Neural cell (in vitro differentiated cells): ENCODE measurements around the gene PPM1H. TPM values are rescaled to one million over a fixed set of nuclear protein-coding genes. Genes with fewer than 3 reads are reported as not detected.

ENCODE experiments used
- H2AFZ ChIP-seq: fragments of 200-600, 300-800 bp; sonication (generic), shearing (Covaris generic); 2 replicates; pipeline ENCODE4 v1.6.0; 2014; ENCODE audit warnings: low read depth, mild to moderate bottlenecking, antibody characterized with exemption, low read length, moderate library complexity
- H3F3A ChIP-seq: fragments of 200-600 bp; shearing (Covaris generic); 2 replicates; pipeline ENCODE4 v1.6.1; 2016; ENCODE audit warnings: mild to moderate bottlenecking, moderate library complexity, mixed read lengths, antibody characterized with exemption, low read length; ENCODE audit not compliant: insufficient read depth, poor library complexity, severe bottlenecking
- H3K27ac ChIP-seq: fragments of 200-600, 300-800 bp; sonication (generic), shearing (Covaris generic); 2 replicates; pipeline ENCODE4 v1.5.1; 2014; ENCODE audit warnings: mild to moderate bottlenecking, low read length, moderate library complexity
- H3K27me3 ChIP-seq: fragments of 300-800, 200-600 bp; sonication (generic), shearing (Covaris generic); 2 replicates; pipeline ENCODE4 v1.6.0; 2014; ENCODE audit warnings: mild to moderate bottlenecking, low read depth, low read length, moderate library complexity; ENCODE audit not compliant: insufficient read depth
- H3K36me3 ChIP-seq: fragments of 300-800, 200-600 bp; sonication (generic), shearing (Covaris generic); 2 replicates; pipeline ENCODE4 v1.5.1; 2014; ENCODE audit warnings: mild to moderate bottlenecking, antibody characterized with exemption, low read length, moderate library complexity; ENCODE audit not compliant: insufficient read depth
- H3K4me2 ChIP-seq: fragments of 300-800, 200-600 bp; sonication (generic), shearing (Covaris generic); 2 replicates; pipeline ENCODE4 v1.6.0; 2014; ENCODE audit warnings: mild to moderate bottlenecking, low read length
- H3K4me3 ChIP-seq: fragments of 300-800, 200-600 bp; sonication (generic), shearing (Covaris generic); 2 replicates; pipeline ENCODE4 v1.5.1; 2014; ENCODE audit warnings: mild to moderate bottlenecking, low read length, moderate library complexity
- H3K79me2 ChIP-seq: fragments of 200-600 bp; shearing (Covaris generic); replicated peaks from 2 replicates; pipeline ENCODE4 v1.6.0; 2014; ENCODE audit warnings: mild to moderate bottlenecking, low read length, moderate library complexity; ENCODE audit not compliant: insufficient read depth
- H3K9ac ChIP-seq: fragments of 300-800, 200-600 bp; sonication (generic), shearing (Covaris generic); 2 replicates; pipeline ENCODE4 v1.6.1; 2016; ENCODE audit warnings: mild to moderate bottlenecking, low read length, mixed read lengths
- H3K9me2 ChIP-seq: fragments of 200-600 bp; shearing (Covaris generic); 2 replicates; pipeline ENCODE4 v1.6.1; 2016; ENCODE audit warnings: mild to moderate bottlenecking, low read length, mixed read lengths; ENCODE audit not compliant: insufficient read depth
- H3K9me3 ChIP-seq: fragments of 200-600, 300-800 bp; sonication (generic), shearing (Covaris generic); 2 replicates; pipeline ENCODE4 v1.6.1; 2016; ENCODE audit warnings: mild to moderate bottlenecking, mixed run types, low read length, moderate library complexity, mixed read lengths
- H4K20me1 ChIP-seq: fragments of 200-600 bp; shearing (Covaris generic); 2 replicates; pipeline ENCODE4 v1.6.1; 2016; ENCODE audit warnings: mild to moderate bottlenecking, mixed run types; ENCODE audit not compliant: insufficient read depth
- EP300 ChIP-seq: fragments of 450-650 bp; conservative IDR thresholded peaks from 2 replicates; pipeline ENCODE4 v1.6.1; 2014; ENCODE audit warnings: antibody characterized with exemption, mild to moderate bottlenecking, moderate library complexity; ENCODE audit not compliant: poor library complexity, severe bottlenecking
- EZH2 ChIP-seq: fragments of 200-600, 300-800 bp; shearing (Covaris generic), sonication (generic); IDR thresholded peaks from 2 replicates; pipeline ENCODE4 v1.6.1; 2014; ENCODE audit warnings: antibody characterized with exemption, low read length, borderline replicate concordance, mild to moderate bottlenecking; ENCODE audit not compliant: insufficient read depth, poor library complexity, severe bottlenecking
- MXI1 ChIP-seq: fragments of 450-650 bp; conservative IDR thresholded peaks from 2 replicates; pipeline ENCODE4 v1.6.1; 2014; ENCODE audit warnings: antibody characterized with exemption, mild to moderate bottlenecking; ENCODE audit not compliant: poor library complexity, severe bottlenecking
- POLR2AphosphoS5 ChIP-seq: IDR thresholded peaks from 2 replicates; pipeline ENCODE4 v1.6.1; 2012
- RAD21 ChIP-seq: fragments of 450-650 bp; conservative IDR thresholded peaks from 2 replicates; pipeline ENCODE4 v1.6.1; 2014; ENCODE audit warnings: antibody characterized with exemption, mild to moderate bottlenecking, moderate library complexity
- REST ChIP-seq: IDR thresholded peaks from 2 replicates; pipeline ENCODE4 v1.6.1; 2012; ENCODE audit warnings: borderline replicate concordance
- SMC3 ChIP-seq: fragments of 450-650 bp; conservative IDR thresholded peaks from 2 replicates; pipeline ENCODE4 v1.6.1; 2014; ENCODE audit warnings: antibody characterized with exemption, mild to moderate bottlenecking, moderate library complexity; ENCODE audit not compliant: poor library complexity
- TAF1 ChIP-seq: IDR thresholded peaks from 2 replicates; pipeline ENCODE4 v1.6.1; 2012; ENCODE audit warnings: low read depth
- polyA plus RNA-seq: library from polyadenylated mRNA; depleted of rRNA; stranded (reverse); fragments of >200 nt; gene quantifications from 2 replicates; pipeline ENCODE4 v1.2.3, GENCODE V29; 2014
- TF ChIP-seq, protein P1 (sequence below): fragments of 450-650 bp; IDR thresholded peaks from 2 replicates; pipeline ENCODE4 v1.5.1; 2014; ENCODE audit warnings: antibody characterized with exemption, mild to moderate bottlenecking, moderate library complexity; ENCODE audit not compliant: poor library complexity, severe bottlenecking

PPM1H gene
- polyA plus RNA-seq, 1 donor from 2014 or later: 3.9 TPM

DNA sequence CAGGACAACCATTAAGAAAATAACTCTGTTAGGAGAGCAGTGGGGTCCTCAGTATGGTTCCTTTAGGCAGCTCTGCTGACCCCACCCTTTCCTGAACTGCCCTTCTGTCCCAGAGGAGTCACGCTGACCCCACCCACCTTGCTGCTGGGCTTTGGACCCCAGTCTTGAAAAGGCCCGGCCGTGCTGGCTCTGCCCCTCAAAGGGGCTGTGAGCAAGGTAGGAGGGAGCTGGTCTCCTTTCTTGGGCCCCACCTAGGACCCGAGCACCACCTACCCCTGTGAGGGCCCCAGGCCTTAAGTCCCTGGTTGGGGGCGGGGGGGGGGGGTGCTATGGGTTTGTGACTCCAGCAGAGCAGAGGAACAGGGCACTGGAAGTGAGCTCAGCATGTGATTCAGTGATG is 297.3 kb downstream of the PPM1H start:
- TF ChIP-seq RAD21 (no peak), POLR2AphosphoS5 (no peak), EZH2 (no peak), EP300 (no peak), SMC3 (no peak), REST (no peak), TAF1 (no peak), MXI1 (no peak)
- TF ChIP-seq, protein P1, sequence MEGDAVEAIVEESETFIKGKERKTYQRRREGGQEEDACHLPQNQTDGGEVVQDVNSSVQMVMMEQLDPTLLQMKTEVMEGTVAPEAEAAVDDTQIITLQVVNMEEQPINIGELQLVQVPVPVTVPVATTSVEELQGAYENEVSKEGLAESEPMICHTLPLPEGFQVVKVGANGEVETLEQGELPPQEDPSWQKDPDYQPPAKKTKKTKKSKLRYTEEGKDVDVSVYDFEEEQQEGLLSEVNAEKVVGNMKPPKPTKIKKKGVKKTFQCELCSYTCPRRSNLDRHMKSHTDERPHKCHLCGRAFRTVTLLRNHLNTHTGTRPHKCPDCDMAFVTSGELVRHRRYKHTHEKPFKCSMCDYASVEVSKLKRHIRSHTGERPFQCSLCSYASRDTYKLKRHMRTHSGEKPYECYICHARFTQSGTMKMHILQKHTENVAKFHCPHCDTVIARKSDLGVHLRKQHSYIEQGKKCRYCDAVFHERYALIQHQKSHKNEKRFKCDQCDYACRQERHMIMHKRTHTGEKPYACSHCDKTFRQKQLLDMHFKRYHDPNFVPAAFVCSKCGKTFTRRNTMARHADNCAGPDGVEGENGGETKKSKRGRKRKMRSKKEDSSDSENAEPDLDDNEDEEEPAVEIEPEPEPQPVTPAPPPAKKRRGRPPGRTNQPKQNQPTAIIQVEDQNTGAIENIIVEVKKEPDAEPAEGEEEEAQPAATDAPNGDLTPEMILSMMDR: no peak
- no peak overlapping the region for H3K4me2 ChIP-seq
- peaks cover 12% of the 10 kb centered on the region for H3K27me3 ChIP-seq
- no peak overlapping the region for H2AFZ ChIP-seq
- no peaks in the 10 kb centered on the region for H3F3A ChIP-seq
- no peak overlapping the region for H3K4me3 ChIP-seq
- H3K79me2 ChIP-seq: no peaks in the 10 kb centered on the region
- no peak overlapping the region for H3K27ac ChIP-seq
- H3K36me3 ChIP-seq: no peaks in the 10 kb centered on the region
- H3K9me2 ChIP-seq: no peaks in the 10 kb centered on the region
- no peaks in the 10 kb centered on the region for H4K20me1 ChIP-seq
- no peak overlapping the region for H3K9ac ChIP-seq
- no peaks in the 10 kb centered on the region for H3K9me3 ChIP-seq

DNA sequence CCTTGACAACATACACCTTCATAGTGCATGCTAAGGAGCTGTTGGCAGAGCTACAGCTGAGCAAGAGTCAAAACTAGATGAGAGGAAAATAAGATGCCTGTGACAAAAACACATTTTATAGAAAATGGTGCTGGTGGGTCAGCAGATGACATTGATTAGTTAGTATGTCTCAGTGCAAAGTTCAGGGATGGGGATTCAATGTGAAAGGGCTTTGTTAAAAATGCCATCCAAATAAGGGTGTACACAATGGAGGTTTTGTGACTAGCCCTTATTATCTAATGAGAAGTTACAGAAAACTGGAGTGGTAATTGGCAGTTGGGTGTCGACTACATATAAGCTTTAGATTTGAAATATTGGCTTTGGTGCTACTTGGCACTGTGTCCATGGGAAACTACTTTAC is 299.3 kb downstream of the PPM1H start:
- Histone ChIP-seq H2AFZ (no peak overlapping the region), H3F3A (no peaks in the 10 kb centered on the region), H3K9ac (no peak overlapping the region), H3K4me2 (no peak overlapping the region), H3K27me3 (peaks cover 24% of the 10 kb centered on the region), H3K27ac (no peak overlapping the region), H3K9me2 (no peaks in the 10 kb centered on the region), H3K36me3 (no peaks in the 10 kb centered on the region), H3K79me2 (no peaks in the 10 kb centered on the region), H3K9me3 (no peaks in the 10 kb centered on the region), H3K4me3 (no peak overlapping the region), H4K20me1 (no peaks in the 10 kb centered on the region)
- TF ChIP-seq, protein P1: no peak
- TF ChIP-seq POLR2AphosphoS5: no peak
- no peak for TF ChIP-seq MXI1
- TF ChIP-seq EP300: no peak
